Esophagus muscularis mucosa (tissue), 3 donors: ENCODE data around the gene NEK5.

Experiments used
- POLR2A ChIP-seq: fragments of 450-650 bp; IDR thresholded peaks from one replicate; pipeline ENCODE4 v1.6.1; 2017; ENCODE audit warnings: antibody characterized with exemption, moderate library complexity, mild to moderate bottlenecking, low read depth
- TF ChIP-seq, protein P1 (sequence below), 3 experiments: fragments of 200-600 bp in 2 of 3; fragments of 450-650 bp in 1 of 3; sonication (generic) in 2 of 3; IDR thresholded peaks; one replicate each; pipeline ENCODE4 v1.5.1; 2017 to 2019; ENCODE audit warnings: antibody characterized with exemption in 3 of 3, mild to moderate bottlenecking in 2 of 3, moderate library complexity in 1 of 3

DNA sequence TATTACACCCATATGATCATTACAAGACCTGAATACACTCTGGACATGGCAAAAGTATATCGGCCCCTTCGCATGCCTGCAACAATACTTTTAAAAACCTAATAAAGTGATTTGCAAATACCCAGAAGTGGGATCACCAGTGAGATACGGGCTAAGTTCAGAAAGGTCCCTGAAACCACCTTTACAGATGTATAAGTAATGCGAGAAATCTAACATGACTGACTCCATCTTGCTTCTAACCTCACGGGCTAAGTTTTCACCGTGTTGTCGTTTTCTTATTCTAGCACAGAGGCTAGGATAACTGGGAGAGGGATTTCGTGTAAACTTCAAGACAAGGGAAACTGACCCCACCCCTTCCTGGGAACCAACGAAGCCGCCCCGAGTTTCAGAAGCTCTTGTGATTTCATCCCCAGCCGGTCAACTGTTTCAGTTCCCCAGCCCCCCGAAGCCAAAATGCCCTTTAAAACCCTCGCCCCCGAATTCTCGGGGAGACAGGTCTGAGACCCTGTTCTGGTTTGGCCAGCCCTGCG lies 29.8 kb upstream of the NEK5 start:
- TF ChIP-seq, protein P1, sequence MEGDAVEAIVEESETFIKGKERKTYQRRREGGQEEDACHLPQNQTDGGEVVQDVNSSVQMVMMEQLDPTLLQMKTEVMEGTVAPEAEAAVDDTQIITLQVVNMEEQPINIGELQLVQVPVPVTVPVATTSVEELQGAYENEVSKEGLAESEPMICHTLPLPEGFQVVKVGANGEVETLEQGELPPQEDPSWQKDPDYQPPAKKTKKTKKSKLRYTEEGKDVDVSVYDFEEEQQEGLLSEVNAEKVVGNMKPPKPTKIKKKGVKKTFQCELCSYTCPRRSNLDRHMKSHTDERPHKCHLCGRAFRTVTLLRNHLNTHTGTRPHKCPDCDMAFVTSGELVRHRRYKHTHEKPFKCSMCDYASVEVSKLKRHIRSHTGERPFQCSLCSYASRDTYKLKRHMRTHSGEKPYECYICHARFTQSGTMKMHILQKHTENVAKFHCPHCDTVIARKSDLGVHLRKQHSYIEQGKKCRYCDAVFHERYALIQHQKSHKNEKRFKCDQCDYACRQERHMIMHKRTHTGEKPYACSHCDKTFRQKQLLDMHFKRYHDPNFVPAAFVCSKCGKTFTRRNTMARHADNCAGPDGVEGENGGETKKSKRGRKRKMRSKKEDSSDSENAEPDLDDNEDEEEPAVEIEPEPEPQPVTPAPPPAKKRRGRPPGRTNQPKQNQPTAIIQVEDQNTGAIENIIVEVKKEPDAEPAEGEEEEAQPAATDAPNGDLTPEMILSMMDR (IDR thresholded peaks at IDR 0.05): no peak
- no peak for TF ChIP-seq POLR2A
